Endothelial cell of umbilical vein (primary cell): Measurements from ENCODE around the gene ARHGAP22. TPM values are rescaled to one million over a fixed set of nuclear protein-coding genes. Genes with fewer than 3 reads are reported as not detected.

ENCODE experiments used
- BruUV-seq: library from RNA; stranded (reverse); fragments of 400-500 nt; replicated peaks from 2 replicates; lab custom pipeline; 2021; lab: Mats Ljungman, UMichigan
- CTCF ChIA-PET: fragments of 300-600, 350-600 bp; sonication (Branson Sonifier 250); formaldehyde crosslinking; loops from one replicate; lab custom pipeline; 2021; ENCODE audit warnings: antibody characterized with exemption, inconsistent platforms; lab: Charles Lee
- POLR2A ChIA-PET: fragments of 300-600, 350-600 bp; sonication (Branson Sonifier 250); formaldehyde crosslinking; loops from one replicate; lab custom pipeline; 2021; ENCODE audit warnings: antibody characterized with exemption, inconsistent platforms; lab: Charles Lee
- DNase-seq: peaks from one replicate; pipeline ENCODE4 v3.0.0-alpha.2; 2011; ENCODE audit warnings: low read depth, low spot score
- FAIRE-seq: peaks from 2 replicates; lab custom pipeline; 2011; peaks lifted over from hg19 to GRCh38; lab: Jason Lieb, UNC
- H2AFZ ChIP-seq: 2 replicates; pipeline ENCODE4 v1.6.0; 2012; ENCODE audit warnings: low read depth, low read length, control low read depth, inconsistent platforms
- H3K27ac ChIP-seq: 2 replicates; pipeline ENCODE4 v1.5.1; 2011; ENCODE audit warnings: low read depth, mild to moderate bottlenecking, control low read depth, low read length, moderate library complexity; ENCODE audit not compliant: insufficient read depth
- H3K27me3 ChIP-seq, 2 experiments: 2 replicates each; pipeline versions ENCODE4 v1.6.0 to v1.6.1; 2011; ENCODE audit warnings: low read length in 2 of 2, mixed read lengths in 1 of 2; ENCODE audit not compliant: control insufficient read depth in 2 of 2, insufficient read depth in 2 of 2
- H3K36me3 ChIP-seq, 2 experiments: 2 replicates in 1 of 2; 3 replicates in 1 of 2; pipeline ENCODE4 v1.5.1; 2011; ENCODE audit warnings: low read length in 2 of 2, mild to moderate bottlenecking in 1 of 2, moderate library complexity in 1 of 2; ENCODE audit not compliant: control insufficient read depth in 2 of 2, insufficient read depth in 2 of 2; ENCODE audit errors: extremely low read depth in 1 of 2
- H3K4me1 ChIP-seq: 3 replicates; pipeline ENCODE4 v1.5.1; 2011; ENCODE audit warnings: mild to moderate bottlenecking, low read length; ENCODE audit not compliant: control insufficient read depth, insufficient read depth; ENCODE audit errors: extremely low read depth
- H3K4me2 ChIP-seq: 2 replicates; pipeline ENCODE4 v1.6.1; 2011; ENCODE audit warnings: low read length, control low read depth, mixed read lengths; ENCODE audit not compliant: insufficient read depth
- H3K4me3 ChIP-seq, 3 experiments: fragments of 200-600 bp in 1 of 3; sonication (generic), shearing (Covaris generic) in 1 of 3; replicated peaks in 1 of 3; 2 replicates each; pipeline ENCODE4 v1.5.1; 2011 to 2016; ENCODE audit warnings: control low read depth in 3 of 3, low read length in 3 of 3, mild to moderate bottlenecking in 2 of 3, inconsistent platforms in 1 of 3, low read depth in 1 of 3, moderate library complexity in 1 of 3; ENCODE audit not compliant: insufficient read depth in 1 of 3
- H3K79me2 ChIP-seq: 2 replicates; pipeline ENCODE4 v1.6.0; 2012; ENCODE audit warnings: low read length, inconsistent platforms; ENCODE audit not compliant: control insufficient read depth, insufficient read depth
- H3K9ac ChIP-seq: replicated peaks from 2 replicates; pipeline ENCODE3; 2011; ENCODE audit warnings: low read length, control low read depth; ENCODE audit not compliant: insufficient read depth; ENCODE audit errors: extremely low read depth
- H3K9me1 ChIP-seq: replicated peaks from 3 replicates; pipeline ENCODE4 v1.6.0; 2011; ENCODE audit warnings: mild to moderate bottlenecking, low read length; ENCODE audit not compliant: control insufficient read depth, insufficient read depth; ENCODE audit errors: extremely low read depth
- H3K9me3 ChIP-seq: replicated peaks from 2 replicates; pipeline ENCODE4 v1.5.1; 2012; ENCODE audit warnings: low read length, inconsistent platforms; ENCODE audit not compliant: control insufficient read depth, insufficient read depth
- H4K20me1 ChIP-seq: replicated peaks from 2 replicates; pipeline ENCODE3; 2011; ENCODE audit warnings: mild to moderate bottlenecking, low read length; ENCODE audit not compliant: control insufficient read depth, insufficient read depth; ENCODE audit errors: extremely low read depth
- EZH2 ChIP-seq: IDR thresholded peaks from 2 replicates; pipeline ENCODE4 v1.6.1; 2012; ENCODE audit warnings: borderline replicate concordance, low read depth, mild to moderate bottlenecking, moderate library complexity, low read length, inconsistent platforms; ENCODE audit not compliant: severe bottlenecking
- FOS ChIP-seq: IDR thresholded peaks from 2 replicates; pipeline ENCODE4 v1.6.1; 2011; ENCODE audit warnings: mild to moderate bottlenecking, low read length, moderate library complexity, borderline replicate concordance; ENCODE audit not compliant: insufficient read depth
- GATA2 ChIP-seq: IDR thresholded peaks from 2 replicates; pipeline ENCODE4 v1.7.0; 2011; ENCODE audit warnings: low read depth, mild to moderate bottlenecking, moderate library complexity, mixed read lengths, low read length; ENCODE audit not compliant: insufficient read length, insufficient read depth
- JUN ChIP-seq: IDR thresholded peaks from 2 replicates; pipeline ENCODE4 v1.6.1; 2011; ENCODE audit warnings: borderline replicate concordance, low read depth; ENCODE audit not compliant: insufficient read length, insufficient read depth
- MYC ChIP-seq: IDR thresholded peaks from one replicate; pipeline ENCODE4 v1.6.1; 2011; ENCODE audit warnings: mild to moderate bottlenecking, low read depth, low read length
- POLR2A ChIP-seq: IDR thresholded peaks from 2 replicates; pipeline ENCODE4 v1.6.1; 2012; ENCODE audit warnings: low read depth, mild to moderate bottlenecking, control low read depth, low read length
- POLR2AphosphoS5 ChIP-seq: IDR thresholded peaks from 2 replicates; pipeline ENCODE4 v1.6.1; 2012; ENCODE audit warnings: low read depth, mild to moderate bottlenecking, control low read depth, low read length, moderate library complexity; ENCODE audit not compliant: insufficient read depth
- dilution Hi-C: fragments of 300-500 bp; cut with MboI; formaldehyde crosslinking; loops from one replicate; pipeline ENCODE4 v1.15.0; 2019; ENCODE audit warnings: low sequenced_read_pairs; ENCODE audit not compliant: extremely low pct_ligation_motif_present
- intact Hi-C: fragments of 100-400 bp; cut with micrococcal nuclease; formaldehyde crosslinking; loops from one replicate; pipeline ENCODE4 v1.10.0; 2022
- polyA plus RNA-seq, 4 experiments: library from polyadenylated mRNA; depleted of rRNA in 3 of 4; stranded (reverse) in 3 of 4; unstranded in 1 of 4; fragments of >200 nt; gene quantifications; 2 replicates each; pipeline versions ENCODE4 v1.2.1 to v1.2.3, GENCODE V29; 2011 to 2012; ENCODE audit warnings: missing spikeins in 1 of 4
- total RNA-seq: library from RNA; stranded (reverse); gene quantifications from 2 replicates; pipeline ENCODE4 v1.2.3, GENCODE V29; 2021
- TF ChIP-seq, protein P1 (sequence below): IDR thresholded peaks from 2 replicates; pipeline ENCODE4 v1.6.1; 2011; ENCODE audit not compliant: insufficient read depth, insufficient read length
- TF ChIP-seq, protein P2 (sequence below), 2 donors: IDR thresholded peaks; 1 replicate in 1 of 2; 2 replicates in 1 of 2; pipeline ENCODE4 v1.5.1; 2011; ENCODE audit warnings: low read length in 2 of 2, mild to moderate bottlenecking in 2 of 2, moderate library complexity in 2 of 2, control low read depth in 1 of 2, inconsistent platforms in 1 of 2, low read depth in 1 of 2; ENCODE audit not compliant: insufficient read depth in 1 of 2; ENCODE audit errors: extremely low read depth in 1 of 2

Gene ARHGAP22
- total and polyA plus RNA-seq, 2 donors (not counting 3 experiments of a cell fraction or from before 2014, with no cell fraction given) = 8.6 to 50.3 TPM

- Histone ChIP-seq H3K27me3 (no peaks in the 10 kb centered on the region), H2AFZ (no peak overlapping the region), H3K4me3 (no peak overlapping the region), H3K27ac (no peak overlapping the region), H3K9me1 (no peaks in the 10 kb centered on the region), H3K4me1 (peaks cover 4% of the 10 kb centered on the region), H3K36me3 (no peaks in the 10 kb centered on the region), H3K79me2 (peaks cover 34% of the 10 kb centered on the region), H3K4me2 (no peak overlapping the region), H3K9ac (no peak overlapping the region), H4K20me1 (no peaks in the 10 kb centered on the region), H3K9me3 (no peaks in the 10 kb centered on the region)
- DNase-seq (no peak), FAIRE-seq (no peak)
- TF ChIP-seq POLR2A (no peak), MYC (no peak), FOS (no peak), EZH2 (no peak), GATA2 (no peak), JUN (no peak), POLR2AphosphoS5 (no peak)
- TF ChIP-seq, protein P1, sequence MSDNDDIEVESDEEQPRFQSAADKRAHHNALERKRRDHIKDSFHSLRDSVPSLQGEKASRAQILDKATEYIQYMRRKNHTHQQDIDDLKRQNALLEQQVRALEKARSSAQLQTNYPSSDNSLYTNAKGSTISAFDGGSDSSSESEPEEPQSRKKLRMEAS = no peak
- TF ChIP-seq, protein P2, sequence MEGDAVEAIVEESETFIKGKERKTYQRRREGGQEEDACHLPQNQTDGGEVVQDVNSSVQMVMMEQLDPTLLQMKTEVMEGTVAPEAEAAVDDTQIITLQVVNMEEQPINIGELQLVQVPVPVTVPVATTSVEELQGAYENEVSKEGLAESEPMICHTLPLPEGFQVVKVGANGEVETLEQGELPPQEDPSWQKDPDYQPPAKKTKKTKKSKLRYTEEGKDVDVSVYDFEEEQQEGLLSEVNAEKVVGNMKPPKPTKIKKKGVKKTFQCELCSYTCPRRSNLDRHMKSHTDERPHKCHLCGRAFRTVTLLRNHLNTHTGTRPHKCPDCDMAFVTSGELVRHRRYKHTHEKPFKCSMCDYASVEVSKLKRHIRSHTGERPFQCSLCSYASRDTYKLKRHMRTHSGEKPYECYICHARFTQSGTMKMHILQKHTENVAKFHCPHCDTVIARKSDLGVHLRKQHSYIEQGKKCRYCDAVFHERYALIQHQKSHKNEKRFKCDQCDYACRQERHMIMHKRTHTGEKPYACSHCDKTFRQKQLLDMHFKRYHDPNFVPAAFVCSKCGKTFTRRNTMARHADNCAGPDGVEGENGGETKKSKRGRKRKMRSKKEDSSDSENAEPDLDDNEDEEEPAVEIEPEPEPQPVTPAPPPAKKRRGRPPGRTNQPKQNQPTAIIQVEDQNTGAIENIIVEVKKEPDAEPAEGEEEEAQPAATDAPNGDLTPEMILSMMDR (IDR thresholded peaks at IDR 0.05; ENCODE audit: extremely low read depth in 1 of 2, insufficient read depth in 1 of 2, low read depth in 1 of 2, low read length in 2 of 2) = no peak
- POLR2A ChIA-PET = no interaction called here
- CTCF ChIA-PET = interaction anchor here (1.2 kb wide), 1 partner anchor 14 kb away, joined by 3 read pairs; no protein-coding TSS in a partner anchor
- intact Hi-C loops = no loop called here
- dilution Hi-C loops = no loop called here
- no TSS peak for BruUV-seq
Observed at GRCh38 chr10:48492201-48492600, 112.7 kb downstream of the ARHGAP22 start.
